ENCODE data around the gene LY6G5B. TPM values are rescaled to one million over a fixed set of nuclear protein-coding genes. Genes with fewer than 3 reads are reported as not detected.

Gene LY6G5B
- total and polyA plus RNA-seq, 7 donors, result 1.7 to 8.4 (median 2.9) TPM

GRCh38 chr6:31701666-31702404, 32.1 kb downstream of the LY6G5B start:
- peak; percentile 64 to 91 for DNase-seq
- ATAC-seq, result peak; percentile 48 to 76 (median 69)
- Histone ChIP-seq H3K27me3 (ENCODE audit: insufficient read depth in 3 of 3, low read length in 2 of 3) (no peaks in the 10 kb centered on the region), H3K4me1 (peaks cover 32% of the 10 kb centered on the region), H3K9me3 (no peaks in the 10 kb centered on the region), H3K27ac (peak overlapping the region; percentile 98), H3K36me3 (ENCODE audit: insufficient read depth in 1 of 2, low read depth in 1 of 2) (peaks cover 0 to 46% of the 10 kb centered on the region in 2 donors), H3K4me3 (peak overlapping the region; percentile 78)
- intact Hi-C loops (cut with DNase I), result no loop called here
- TF ChIP-seq, protein P1, sequence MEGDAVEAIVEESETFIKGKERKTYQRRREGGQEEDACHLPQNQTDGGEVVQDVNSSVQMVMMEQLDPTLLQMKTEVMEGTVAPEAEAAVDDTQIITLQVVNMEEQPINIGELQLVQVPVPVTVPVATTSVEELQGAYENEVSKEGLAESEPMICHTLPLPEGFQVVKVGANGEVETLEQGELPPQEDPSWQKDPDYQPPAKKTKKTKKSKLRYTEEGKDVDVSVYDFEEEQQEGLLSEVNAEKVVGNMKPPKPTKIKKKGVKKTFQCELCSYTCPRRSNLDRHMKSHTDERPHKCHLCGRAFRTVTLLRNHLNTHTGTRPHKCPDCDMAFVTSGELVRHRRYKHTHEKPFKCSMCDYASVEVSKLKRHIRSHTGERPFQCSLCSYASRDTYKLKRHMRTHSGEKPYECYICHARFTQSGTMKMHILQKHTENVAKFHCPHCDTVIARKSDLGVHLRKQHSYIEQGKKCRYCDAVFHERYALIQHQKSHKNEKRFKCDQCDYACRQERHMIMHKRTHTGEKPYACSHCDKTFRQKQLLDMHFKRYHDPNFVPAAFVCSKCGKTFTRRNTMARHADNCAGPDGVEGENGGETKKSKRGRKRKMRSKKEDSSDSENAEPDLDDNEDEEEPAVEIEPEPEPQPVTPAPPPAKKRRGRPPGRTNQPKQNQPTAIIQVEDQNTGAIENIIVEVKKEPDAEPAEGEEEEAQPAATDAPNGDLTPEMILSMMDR (IDR thresholded peaks at IDR 0.05), result no peak
- 5 to 6% (median 6%) methylated on average over 7 of the region's 7 CpGs for WGBS, 3 donors

DNA sequence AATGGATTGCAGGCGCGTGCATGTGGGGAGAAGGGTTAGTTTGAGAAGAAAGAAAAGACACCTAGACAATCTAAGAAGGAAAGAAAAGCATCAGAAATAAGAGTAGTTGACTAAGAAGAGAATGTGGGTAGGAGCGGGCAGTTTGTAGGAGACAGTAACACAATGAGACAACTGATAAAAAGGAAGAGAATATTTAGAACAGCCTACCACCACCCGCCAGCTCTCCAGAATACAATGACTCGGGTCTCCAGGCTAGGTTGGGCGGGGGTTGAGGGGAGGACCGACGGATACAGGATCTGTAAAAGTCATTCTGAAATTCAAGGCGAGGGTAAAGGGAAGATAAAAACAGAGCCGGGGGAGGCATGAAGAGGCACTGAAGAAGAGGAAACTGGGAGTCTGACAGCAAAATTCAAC, 32.6 kb downstream of the LY6G5B start:
- TF ChIP-seq, protein P1 (IDR thresholded peaks at IDR 0.05), result no peak
- peaks cover 0 to 40% of the 10 kb centered on the region in 2 donors for H3K36me3 ChIP-seq (ENCODE audit: insufficient read depth in 1 of 2, low read depth in 1 of 2)
- peak overlapping the region; percentile 98 for H3K27ac ChIP-seq
- H3K27me3 ChIP-seq (ENCODE audit: insufficient read depth in 3 of 3, low read length in 2 of 3), result no peaks in the 10 kb centered on the region
- WGBS, 3 donors, result 0 to 1% (median 0%) methylated on average over 10 of the region's 10 CpGs
- H3K4me1 ChIP-seq, result peaks cover 32% of the 10 kb centered on the region
- intact Hi-C loops (cut with DNase I), result no loop called here
- peak in 3 of 4 donors; percentile 0 to 12 (median 0) for ATAC-seq
- peak overlapping the region; percentile 78 for H3K4me3 ChIP-seq
- DNase-seq, result no peak
- no peaks in the 10 kb centered on the region for H3K9me3 ChIP-seq

DNA sequence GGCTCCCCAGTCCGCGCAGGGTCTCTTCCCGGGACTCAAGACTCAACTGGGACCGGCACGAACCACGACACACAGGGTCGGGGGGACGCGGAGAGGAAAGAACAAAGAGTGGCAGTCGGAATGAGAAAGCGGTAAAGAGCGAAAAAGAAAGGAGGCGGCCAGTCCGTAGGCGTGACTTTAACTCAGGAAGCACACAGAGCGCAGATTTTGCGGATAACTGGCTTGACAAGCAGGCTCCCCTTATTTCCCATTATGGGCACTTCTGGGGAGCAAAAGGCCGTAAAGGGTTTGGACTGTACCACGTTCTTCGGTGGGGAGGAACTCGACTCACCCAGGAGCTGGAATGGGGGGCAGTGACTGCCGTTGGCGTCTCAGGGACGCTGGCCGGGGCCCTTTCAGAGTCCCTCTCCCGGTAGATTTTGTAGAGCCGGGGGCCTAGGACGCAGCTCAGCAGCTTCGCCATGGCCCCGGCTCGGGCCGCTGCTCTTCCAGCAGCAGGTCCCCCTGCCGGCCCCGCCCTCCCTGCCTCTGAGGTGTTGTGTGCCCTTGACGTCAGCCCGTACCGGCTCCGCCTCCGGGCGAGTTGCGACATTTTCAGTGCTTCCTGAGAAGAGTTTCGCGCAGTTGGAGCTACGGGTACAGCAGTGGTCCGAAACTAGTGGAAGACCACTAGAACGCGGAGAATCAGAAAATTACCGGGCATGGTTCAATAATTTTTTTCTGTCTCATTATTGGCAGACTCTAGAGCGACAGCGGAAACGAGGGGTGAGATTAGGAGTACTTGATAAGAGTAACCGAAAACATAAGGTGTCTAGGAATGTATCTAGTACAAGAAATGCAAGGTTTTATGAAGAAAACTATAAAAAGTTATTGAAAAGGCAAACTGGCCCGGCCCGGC, 33.3 kb downstream of the LY6G5B start, which contains the start of gene ABHD16A:
Gene ABHD16A (minus strand): TSS at position 506 of the 898 bp plus-strand sequence. CDS start 43 bp downstream, at position 463.
- TF ChIP-seq, protein P1 (IDR thresholded peaks at IDR 0.05), result peak; percentile 9
- Histone ChIP-seq H3K36me3 (ENCODE audit: insufficient read depth in 1 of 2, low read depth in 1 of 2) (peaks cover 0 to 34% of the 10 kb centered on the region in 2 donors), H3K9me3 (no peaks in the 10 kb centered on the region), H3K4me1 (peaks cover 28% of the 10 kb centered on the region), H3K4me3 (peak within 1 kb of the TSS; percentile 78), H3K27ac (peak within 1 kb of the TSS; percentile 98), H3K27me3 (ENCODE audit: insufficient read depth in 3 of 3, low read length in 2 of 3) (no peaks in the 10 kb centered on the region)
- intact Hi-C loops (cut with DNase I), result no loop called here
- ATAC-seq (peak; percentile 96 to 97 (median 96)), DNase-seq (peak; percentile 99)
- WGBS, 3 donors, result 1% methylated on average over 54 of the region's 54 CpGs

- TF ChIP-seq, protein P1 (IDR thresholded peaks at IDR 0.05), result no peak
- Histone ChIP-seq H3K27ac (no peak overlapping the region), H3K36me3 (ENCODE audit: insufficient read depth in 1 of 2, low read depth in 1 of 2) (peaks cover 0 to 6% of the 10 kb centered on the region in 2 donors), H3K4me3 (no peak overlapping the region), H3K27me3 (ENCODE audit: insufficient read depth in 3 of 3, low read length in 2 of 3) (no peaks in the 10 kb centered on the region), H3K4me1 (peaks cover 18% of the 10 kb centered on the region), H3K9me3 (no peaks in the 10 kb centered on the region)
- DNase-seq (no peak), ATAC-seq (no peak)
- intact Hi-C loops (cut with DNase I), result no loop called here
- WGBS, 3 donors, result 82 to 90% (median 87%) methylated on average over 6 of the region's 6 CpGs
Observed at GRCh38 chr6:31705931-31706330, 36.2 kb downstream of the LY6G5B start.
